Measurements from ENCODE around the gene ANGPTL7. TPM values are rescaled to one million over a fixed set of nuclear protein-coding genes. Genes with fewer than 3 reads are reported as not detected.

ANGPTL7 gene
- 1 to 10 TPM in 1 of 3 donors, under 1 TPM in 1, not detected in 1; 0.72 to 1.8 TPM for total RNA-seq
- long read RNA-seq, donor 1, partial matches to known transcripts, result 0 of 3 reads
- long read RNA-seq, donor 1, other reads (novel, unspliced or antisense), result 0 of 3 reads
- long read RNA-seq, donor 2, result 0 reads

GRCh38 chr1:11188858-11189451 lies at the start of gene ANGPTL7:
Gene ANGPTL7, plus strand, starts transcription at chr1:11189355. Its CDS starts 225 bp downstream, at chr1:11189580.
- TF ChIP-seq CTCF (IDR thresholded peaks at IDR 0.05), result no peak
- intact Hi-C loops (cut with DNase I, micrococcal nuclease), result no loop called here
- Histone ChIP-seq H3K4me3 (no peak within 1 kb of the TSS), H3K4me1 (ENCODE audit: low read depth) (peaks cover 4% of the 10 kb centered on the region), H3K9me3 (no peaks in the 10 kb centered on the region), H3K36me3 (ENCODE audit: low read depth) (no peaks in the 10 kb centered on the region)
- ATAC-seq (no peak), DNase-seq (no peak)

- DNase-seq (no peak), ATAC-seq (no peak)
- no peak overlapping the region for H3K4me3 ChIP-seq
- no peak for TF ChIP-seq CTCF (IDR thresholded peaks at IDR 0.05)
- no peaks in the 10 kb centered on the region for H3K4me1 ChIP-seq (ENCODE audit: low read depth)
- peaks cover 5% of the 10 kb centered on the region for H3K36me3 ChIP-seq (ENCODE audit: low read depth)
- intact Hi-C loops (cut with DNase I, micrococcal nuclease), result no loop called here
- H3K9me3 ChIP-seq, result no peaks in the 10 kb centered on the region
Observed at GRCh38 chr1:11142618-11143391, 46.4 kb upstream of the ANGPTL7 start.

- no peaks in the 10 kb centered on the region for H3K4me1 ChIP-seq (ENCODE audit: low read depth)
- ATAC-seq (no peak), DNase-seq (no peak)
- no peak for TF ChIP-seq CTCF (IDR thresholded peaks at IDR 0.05)
- intact Hi-C loops (cut with DNase I, micrococcal nuclease), result no loop called here
- H3K4me3 ChIP-seq, result no peak overlapping the region
- H3K36me3 ChIP-seq (ENCODE audit: low read depth), result peaks cover 5% of the 10 kb centered on the region
- no peaks in the 10 kb centered on the region for H3K9me3 ChIP-seq
Observed at GRCh38 chr1:11143401-11143800, 45.8 kb upstream of the ANGPTL7 start.

GRCh38 chr1:11143907-11144306 lies 45.2 kb upstream of the ANGPTL7 start:
- no peak for ATAC-seq
- no peaks in the 10 kb centered on the region for H3K9me3 ChIP-seq
- H3K4me1 ChIP-seq (ENCODE audit: low read depth), result no peaks in the 10 kb centered on the region
- peaks cover 5% of the 10 kb centered on the region for H3K36me3 ChIP-seq (ENCODE audit: low read depth)
- no peak overlapping the region for H3K4me3 ChIP-seq
- no peak for DNase-seq
- TF ChIP-seq CTCF (IDR thresholded peaks at IDR 0.05), result no peak
- intact Hi-C loops (cut with DNase I, micrococcal nuclease), result no loop called here

- Histone ChIP-seq H3K36me3 (ENCODE audit: low read depth) (no peaks in the 10 kb centered on the region), H3K4me3 (no peak overlapping the region), H3K9me3 (no peaks in the 10 kb centered on the region), H3K4me1 (ENCODE audit: low read depth) (no peaks in the 10 kb centered on the region)
- DNase-seq (no peak), ATAC-seq (no peak)
- intact Hi-C loops (cut with DNase I, micrococcal nuclease), result no loop called here
- no peak for TF ChIP-seq CTCF (IDR thresholded peaks at IDR 0.05)
Observed at GRCh38 chr1:11144570-11145256, 44.4 kb upstream of the ANGPTL7 start.

All from mucosa of descending colon (tissue), 3 donors.